Measurements from ENCODE around the gene SNX33.
"Not testable (repeated sequence)": the region's sequence is repeated elsewhere in the genome, so short reads cannot be mapped to it uniquely, and the experiment has no call there.

The SNX33 gene

DNA sequence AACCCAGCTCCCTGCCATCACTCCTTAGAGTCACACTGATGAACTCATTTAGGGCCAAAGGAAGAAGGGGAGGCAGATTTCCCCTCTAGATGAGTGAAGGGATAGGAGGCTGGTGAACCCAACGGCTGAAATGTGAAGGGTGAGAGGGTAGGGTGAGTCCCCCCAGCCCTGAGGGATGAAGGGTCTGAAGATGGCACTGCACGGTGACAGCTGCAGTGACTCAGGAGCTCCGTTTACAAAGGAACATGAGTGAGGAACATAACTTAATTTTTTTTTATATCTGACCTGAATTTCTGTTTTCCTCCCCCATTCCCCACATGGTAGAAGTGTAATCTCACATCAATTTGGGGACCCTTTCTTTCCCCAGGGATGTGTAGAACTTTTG is 14.0 kb downstream of the SNX33 start:
- no peak for DNase-seq (ENCODE audit: low read depth)

DNA sequence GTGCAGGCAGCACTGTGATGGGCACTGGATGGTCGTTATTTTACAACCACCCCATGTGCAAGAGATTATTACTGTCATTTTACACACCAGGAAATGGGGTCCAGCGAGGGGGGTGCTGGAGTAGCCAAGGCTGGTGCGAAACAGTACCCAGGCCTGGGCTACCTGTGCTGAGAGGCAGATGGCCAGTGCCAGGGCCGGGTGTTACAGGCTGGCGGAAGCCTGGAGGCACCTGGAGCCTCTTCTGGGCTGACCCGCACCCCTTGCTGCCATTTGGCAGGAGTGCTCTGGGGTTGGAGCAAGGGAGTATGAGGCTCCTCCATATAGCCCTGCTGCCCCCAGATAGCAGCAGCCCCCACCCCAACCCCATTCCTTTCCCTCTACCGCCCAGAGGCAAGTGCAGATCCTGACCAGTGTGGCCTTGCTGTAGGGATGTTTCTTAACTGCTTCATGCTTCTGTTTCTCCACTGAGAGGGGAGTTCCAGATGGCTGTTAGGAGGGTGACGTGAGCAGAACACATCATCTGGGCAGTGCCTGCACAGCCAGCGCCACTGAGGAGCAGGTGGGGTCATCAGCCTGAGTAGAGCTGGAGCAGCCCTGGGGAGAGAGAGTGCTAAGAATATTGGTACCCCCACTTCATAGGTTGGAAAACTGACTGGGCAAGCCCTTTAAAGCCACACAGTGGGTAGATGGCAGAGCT is 15.3 kb downstream of the SNX33 start:
- no peak for DNase-seq (ENCODE audit: low read depth)

GRCh38 chr15:75663931-75664421 is 16.3 kb downstream of the SNX33 start:
- no peak for DNase-seq (ENCODE audit: low read depth)

GRCh38 chr15:75666823-75667501 is 19.2 kb downstream of the SNX33 start:
- no peak for DNase-seq (ENCODE audit: low read depth)

- no peak for DNase-seq (ENCODE audit: low read depth)
Observed at GRCh38 chr15:75669191-75669878, 21.6 kb downstream of the SNX33 start.

DNA sequence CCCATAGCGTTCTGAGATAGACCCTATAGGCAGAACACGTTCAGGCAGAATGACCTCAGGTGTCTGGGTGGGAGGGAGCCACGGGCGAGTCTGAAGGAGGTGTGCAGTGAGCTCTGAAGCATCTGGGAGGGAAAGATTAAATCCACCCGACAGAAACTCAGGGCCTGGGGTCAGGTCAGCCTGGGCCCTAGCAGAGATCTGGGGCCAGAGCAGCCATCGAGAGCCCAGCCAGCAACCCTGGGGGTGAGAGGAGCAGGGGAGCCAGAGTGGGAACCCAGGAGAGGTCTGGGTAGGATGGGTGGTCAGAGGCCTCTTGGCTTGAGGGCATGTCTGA is 22.1 kb downstream of the SNX33 start:
- no peak for DNase-seq (ENCODE audit: low read depth)

GRCh38 chr15:75671730-75672602 is 24.3 kb downstream of the SNX33 start:
- DNase-seq (ENCODE audit: low read depth), result no peak

- no peak for DNase-seq (ENCODE audit: low read depth)
Observed at GRCh38 chr15:75672646-75673425, 25.1 kb downstream of the SNX33 start.

GRCh38 chr15:75673426-75674235 is 25.9 kb downstream of the SNX33 start:
- DNase-seq (ENCODE audit: low read depth), result no peak

DNA sequence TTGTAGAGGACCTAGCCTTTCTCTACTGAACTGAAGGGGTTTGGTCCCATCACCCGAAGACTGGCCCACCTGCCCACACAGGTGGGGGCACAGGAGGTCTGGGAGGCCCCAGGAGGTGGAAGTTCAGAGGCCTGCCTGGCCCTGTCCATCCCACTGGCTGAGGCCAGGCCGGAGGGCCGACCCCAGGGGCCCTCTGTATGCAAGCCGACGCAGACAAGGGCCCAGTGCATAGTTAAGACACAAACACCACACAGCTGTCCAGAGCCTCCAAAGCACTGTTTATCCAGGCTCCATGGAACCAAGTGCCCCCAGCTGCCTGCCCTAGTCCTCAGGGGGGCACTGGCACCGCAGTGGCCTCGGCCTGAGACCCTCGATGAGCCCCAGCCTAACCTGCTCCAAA is 26.7 kb downstream of the SNX33 start:
- DNase-seq (ENCODE audit: low read depth), result no peak

DNA sequence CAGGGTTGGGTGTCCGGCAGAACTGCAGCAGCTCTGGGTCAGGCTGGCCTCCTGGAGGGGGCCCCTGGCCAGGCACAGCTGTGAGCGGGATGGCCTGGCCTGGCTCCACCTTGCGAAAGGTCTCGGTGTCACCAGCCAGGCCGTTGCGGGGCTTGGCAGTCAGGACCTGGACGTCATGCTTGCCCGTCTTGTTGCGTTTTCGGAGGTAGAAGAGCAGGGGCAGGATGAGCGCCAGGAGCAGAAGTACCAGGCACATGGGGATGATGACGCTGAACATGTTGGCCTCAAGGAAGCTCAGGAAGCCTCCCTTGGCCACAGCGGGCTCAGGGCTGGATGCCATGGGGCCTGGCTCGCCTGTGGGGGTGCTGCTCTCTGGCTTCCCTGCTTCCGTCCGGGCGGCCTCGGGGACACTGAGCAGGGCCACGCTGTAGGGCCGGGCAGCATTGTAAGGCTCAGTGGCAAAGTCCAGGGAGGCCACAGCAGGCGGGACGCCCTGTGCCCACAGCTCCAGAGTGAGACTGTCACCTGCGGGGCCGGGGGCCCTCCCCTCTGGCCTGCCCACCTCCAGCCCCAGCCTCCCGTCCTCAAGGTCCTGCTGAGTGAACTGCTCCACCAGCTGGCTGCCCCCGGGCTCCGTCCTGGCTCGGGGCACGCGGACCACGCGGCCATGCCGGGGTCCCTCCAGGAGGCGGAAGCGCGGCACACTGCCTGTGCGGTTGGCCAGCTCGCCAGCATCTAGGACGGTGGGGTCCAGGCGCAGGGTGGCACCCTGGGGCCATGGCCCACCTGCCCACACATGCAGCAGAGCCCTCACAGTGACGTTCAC is 28.1 kb downstream of the SNX33 start:
- no peak for DNase-seq (ENCODE audit: low read depth)

DNA sequence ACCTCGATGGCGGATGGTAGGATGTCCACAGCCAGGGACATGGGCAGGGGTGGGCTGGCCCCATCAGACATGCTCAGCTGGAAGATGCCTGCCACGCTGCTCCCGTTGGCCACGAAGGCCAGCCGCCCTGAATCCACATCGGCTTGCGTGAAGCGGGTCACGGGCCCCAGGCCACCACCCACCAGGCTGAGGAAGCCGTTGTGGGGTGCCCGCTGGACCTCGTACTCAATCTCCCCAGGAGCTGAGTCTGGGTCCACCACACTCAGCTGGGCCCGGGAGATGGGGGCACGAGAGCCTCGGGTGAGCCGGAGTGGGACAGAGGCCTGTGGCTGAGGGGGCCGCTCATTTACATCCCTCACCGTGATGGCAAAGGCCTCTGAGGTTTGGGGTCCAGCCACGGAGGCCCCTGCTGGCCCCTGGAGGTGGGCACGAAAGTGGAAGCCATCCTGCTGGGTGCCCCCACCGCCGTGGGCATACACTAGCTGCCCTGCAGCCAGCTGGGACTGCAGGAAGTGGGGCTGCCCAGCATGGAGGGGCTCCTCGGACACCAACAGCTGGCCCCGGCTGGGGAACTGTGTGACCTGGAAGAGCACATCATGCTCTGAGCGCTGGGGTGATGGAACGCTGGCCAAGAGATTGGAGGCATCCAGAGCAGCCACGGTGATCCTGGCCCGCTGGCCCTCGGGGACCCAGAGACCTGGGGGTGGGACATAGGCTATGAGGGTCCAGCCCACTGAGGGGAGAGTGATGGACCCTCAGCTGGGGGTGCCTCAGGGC is 29.2 kb downstream of the SNX33 start:
- DNase-seq (ENCODE audit: low read depth), result no peak

DNA sequence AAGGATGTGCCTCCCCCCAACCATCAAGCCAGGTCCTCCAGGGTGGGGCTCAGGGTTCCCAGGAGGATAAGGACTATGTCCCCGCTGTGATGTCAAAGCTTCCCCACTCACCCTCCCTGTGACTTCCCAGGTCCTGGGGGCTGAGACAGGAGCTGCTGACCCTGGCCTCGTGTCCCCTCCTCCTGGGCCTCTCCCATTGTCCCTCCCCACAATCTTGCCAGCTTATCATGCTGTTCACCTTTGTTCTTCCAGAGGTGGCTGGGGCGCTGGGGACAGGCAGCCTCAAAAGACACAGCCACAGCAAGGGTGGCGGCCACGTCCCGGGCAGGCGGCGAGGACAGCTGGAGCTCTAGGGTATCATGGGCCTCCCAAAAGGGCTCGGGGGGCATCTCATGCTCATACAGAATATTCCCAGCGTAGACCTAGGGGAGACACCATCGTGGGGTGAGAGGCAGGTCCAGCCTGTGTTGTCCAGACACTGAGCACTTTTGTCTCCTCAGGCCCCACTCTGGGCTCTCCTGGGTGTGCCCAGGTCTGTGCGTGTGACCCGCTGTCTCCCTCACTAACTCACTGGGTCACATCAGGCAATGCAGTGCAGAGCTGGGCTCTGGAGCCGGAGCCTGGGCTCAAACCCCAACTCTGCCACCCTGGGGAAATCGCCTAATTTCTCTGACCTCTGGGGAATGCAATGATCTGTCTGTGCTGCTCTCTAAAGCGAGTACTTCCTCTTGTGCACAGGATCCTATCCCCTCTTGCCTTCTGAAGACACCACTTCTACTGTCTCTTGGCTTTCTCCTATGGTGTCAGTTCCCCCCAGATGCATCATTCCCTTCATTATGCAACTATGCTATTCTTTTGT is 30.0 kb downstream of the SNX33 start:
- no peak for DNase-seq (ENCODE audit: low read depth)

- DNase-seq (ENCODE audit: low read depth), result not testable (repeated sequence)
Observed at GRCh38 chr15:75678324-75678690, 30.6 kb downstream of the SNX33 start.

- DNase-seq (ENCODE audit: low read depth), result no peak
Observed at GRCh38 chr15:75680007-75680789, 32.5 kb downstream of the SNX33 start.

DNA sequence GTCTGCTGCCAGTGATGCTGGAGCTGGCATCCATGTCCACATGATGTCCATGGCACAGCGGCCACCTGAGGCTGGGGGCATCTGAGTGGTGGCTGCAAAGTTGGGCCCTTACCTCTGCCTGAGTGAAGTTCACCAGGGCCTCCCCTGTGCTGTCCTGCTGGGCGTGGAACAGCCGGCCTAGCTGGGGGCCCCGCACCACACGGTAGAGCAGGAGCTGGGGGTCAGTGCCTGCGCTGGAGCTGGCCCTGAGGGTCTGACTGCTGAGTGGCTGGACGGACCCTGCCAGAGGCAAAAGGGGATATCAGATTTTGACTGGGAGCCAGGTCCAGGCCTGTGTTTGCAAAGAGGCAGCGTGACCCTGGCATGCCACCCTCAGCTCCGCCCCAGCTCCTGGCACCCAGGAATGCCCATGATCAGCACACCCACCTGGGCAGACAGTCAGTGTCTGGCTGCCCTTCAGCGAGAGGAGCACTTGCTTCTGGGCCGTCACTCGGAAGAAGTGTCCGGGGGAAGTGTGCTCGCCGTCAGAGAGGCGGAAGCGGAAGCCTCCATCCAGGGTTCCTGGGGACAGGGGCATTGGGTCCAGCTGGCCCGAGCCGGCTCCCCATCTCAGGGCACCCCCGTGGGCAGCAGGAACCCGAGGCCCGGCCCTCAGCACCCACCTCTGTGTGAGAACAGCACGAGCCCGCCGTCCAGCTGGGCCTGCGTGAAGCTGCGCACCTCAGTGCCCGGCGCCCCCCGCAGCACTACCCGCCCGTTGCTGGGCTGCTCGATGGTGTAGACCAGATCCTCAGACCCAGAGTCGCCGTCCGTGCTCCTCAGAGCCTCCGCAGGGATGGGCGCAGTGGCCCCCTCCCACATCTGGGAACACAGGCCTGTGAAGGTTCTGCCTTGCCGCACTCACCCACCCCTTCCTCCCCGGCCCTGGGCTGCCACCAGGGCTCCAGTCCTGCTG is 34.7 kb downstream of the SNX33 start:
- DNase-seq (ENCODE audit: low read depth), result no peak

Data from CMK (cell line).